KOPT-K1 (cell line): Measurements from ENCODE around the gene ZBTB20.
"Not testable (repeated sequence)": the region's sequence is repeated elsewhere in the genome, so short reads cannot be mapped to it uniquely, and the experiment has no call there.

ENCODE experiments used
- H3K27ac ChIP-seq: fragments of 200-600 bp; sonication (generic); 2 replicates; pipeline ENCODE4 v1.5.1; 2016; ENCODE audit warnings: antibody characterized with exemption, mild to moderate bottlenecking, low read depth, low read length; ENCODE audit not compliant: poor library complexity, severe bottlenecking
- H3K36me3 ChIP-seq: fragments of 200-600 bp; sonication (generic); 2 replicates; pipeline ENCODE4 v1.5.1; 2017; ENCODE audit warnings: antibody characterized with exemption, mild to moderate bottlenecking, low read length, moderate library complexity; ENCODE audit not compliant: insufficient read depth
- H3K9me3 ChIP-seq: fragments of 200-600 bp; sonication (generic); 2 replicates; pipeline ENCODE4 v1.5.1; 2017; ENCODE audit warnings: antibody characterized with exemption, low read length, mild to moderate bottlenecking; ENCODE audit not compliant: insufficient read depth, poor library complexity, severe bottlenecking

The ZBTB20 gene

DNA sequence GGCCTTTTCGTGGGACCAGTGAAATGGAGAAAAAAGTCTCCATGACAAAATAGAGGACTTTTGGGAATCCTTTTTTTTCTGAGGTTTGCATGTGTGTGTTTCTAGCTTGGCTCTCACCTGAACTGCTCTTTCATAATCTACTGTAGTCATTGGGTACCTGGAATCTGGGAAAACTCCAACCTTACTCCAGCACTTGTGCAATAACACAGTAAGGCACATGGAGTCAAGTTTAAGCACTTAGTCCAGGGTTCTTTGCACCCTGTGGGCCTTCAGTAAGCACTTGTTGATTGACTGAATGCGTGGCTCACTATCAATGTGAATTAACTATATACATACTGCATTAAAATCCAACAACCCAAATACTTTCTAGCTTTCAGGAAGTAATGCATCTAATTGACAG is 299.5 kb downstream of the ZBTB20 start:
- H3K27ac ChIP-seq = no peak overlapping the region
- H3K9me3 ChIP-seq = no peaks in the 10 kb centered on the region
- H3K36me3 ChIP-seq = no peaks in the 10 kb centered on the region

DNA sequence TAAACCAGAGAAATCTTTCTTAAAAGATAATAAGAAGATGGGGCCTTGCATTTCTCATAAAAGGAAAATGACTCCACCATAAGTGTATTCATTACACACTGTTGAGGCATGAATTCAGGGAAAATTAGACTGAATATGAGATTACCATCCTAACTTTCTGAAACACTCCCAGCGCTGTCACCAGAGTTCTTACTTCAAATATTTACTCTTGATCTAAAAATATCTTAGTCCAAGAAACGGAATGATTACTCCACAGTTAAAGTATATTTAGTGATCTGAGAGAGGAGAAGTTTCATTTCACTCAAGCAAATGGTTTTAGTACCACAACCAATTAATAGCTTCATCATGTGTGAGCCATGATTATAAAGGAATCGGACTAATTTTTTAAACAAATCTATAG is 300.3 kb downstream of the ZBTB20 start:
- Histone ChIP-seq H3K36me3 (no peaks in the 10 kb centered on the region), H3K27ac (no peak overlapping the region), H3K9me3 (no peaks in the 10 kb centered on the region)

DNA sequence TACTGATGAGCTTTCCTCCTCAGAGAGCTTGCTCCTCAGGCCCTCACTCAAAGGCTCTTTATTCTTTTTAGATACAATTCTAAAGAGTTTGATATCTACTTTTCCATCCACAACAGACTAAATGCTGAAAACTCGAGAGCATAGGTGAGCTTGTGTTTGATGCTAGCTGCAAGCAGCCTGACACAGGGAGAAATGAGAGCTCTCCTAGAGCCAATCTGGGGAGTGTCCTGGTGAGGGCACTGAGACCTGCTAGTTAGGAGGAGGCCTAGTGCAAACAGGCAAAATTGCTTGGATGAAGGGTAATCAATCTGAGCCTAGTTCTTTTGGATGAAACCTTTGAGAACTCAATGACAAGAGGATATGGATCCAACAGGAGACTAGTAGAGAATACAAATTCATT is 300.8 kb downstream of the ZBTB20 start:
- no peaks in the 10 kb centered on the region for H3K9me3 ChIP-seq
- H3K27ac ChIP-seq = no peak overlapping the region
- no peaks in the 10 kb centered on the region for H3K36me3 ChIP-seq

DNA sequence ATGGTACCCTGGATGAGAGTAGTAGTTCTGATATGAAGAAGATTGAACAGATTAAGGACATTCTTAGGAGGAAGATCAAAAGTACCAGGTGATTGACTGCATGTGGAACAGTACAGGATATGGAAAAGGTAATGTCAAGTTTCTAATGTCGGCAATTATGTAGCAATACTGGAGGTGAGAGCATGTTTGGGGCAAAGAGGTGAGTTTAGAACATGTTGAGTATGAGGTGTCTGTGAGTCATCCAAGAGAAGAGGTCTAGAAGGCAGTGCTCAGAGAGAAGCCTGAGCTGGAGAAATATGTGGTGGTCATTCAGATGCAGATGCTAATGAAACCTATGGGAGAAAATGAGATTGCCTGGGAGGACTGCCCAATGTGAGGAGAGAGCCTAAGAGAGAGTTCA is 305.6 kb downstream of the ZBTB20 start:
- Histone ChIP-seq H3K27ac (no peak overlapping the region), H3K9me3 (no peaks in the 10 kb centered on the region), H3K36me3 (no peaks in the 10 kb centered on the region)

DNA sequence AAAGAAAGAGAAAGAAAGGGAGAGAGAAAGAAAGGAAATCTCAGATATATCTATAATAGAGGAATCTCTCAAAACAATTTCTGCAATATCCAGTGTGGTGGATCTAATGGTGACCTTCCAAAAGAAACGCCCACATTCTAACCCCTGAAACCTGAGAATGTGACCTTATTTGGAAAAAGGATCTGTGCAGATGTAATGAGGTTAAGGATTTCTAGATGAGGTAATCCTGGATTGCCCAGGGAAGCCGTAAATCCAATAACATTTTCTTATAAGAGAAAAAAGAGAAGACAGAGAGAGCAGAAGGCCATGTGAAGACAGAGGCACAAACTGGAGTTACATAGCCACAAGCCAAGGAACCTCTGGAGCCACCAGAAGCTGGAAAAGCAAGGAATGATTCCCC is 307.6 kb downstream of the ZBTB20 start:
- no peaks in the 10 kb centered on the region for H3K36me3 ChIP-seq
- H3K27ac ChIP-seq = no peak overlapping the region
- no peaks in the 10 kb centered on the region for H3K9me3 ChIP-seq

DNA sequence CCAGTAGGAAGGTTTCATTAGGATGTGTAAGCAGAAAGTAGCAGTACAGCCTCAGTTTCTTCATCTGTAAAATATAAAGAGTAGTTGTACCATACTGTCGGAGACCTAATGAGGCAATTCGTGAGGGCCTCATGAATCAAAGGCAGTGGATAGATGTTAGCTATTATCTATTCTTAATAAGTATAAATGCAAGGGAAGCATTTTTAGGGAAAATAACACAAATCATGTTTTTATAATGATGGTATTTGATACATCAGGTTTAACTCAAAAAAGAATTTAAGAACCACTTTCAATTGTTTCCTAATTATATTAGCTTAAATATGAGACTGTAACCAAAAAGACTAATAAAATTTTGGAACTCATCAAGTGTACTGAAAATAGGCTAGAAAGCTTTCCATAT is 309.1 kb downstream of the ZBTB20 start:
- Histone ChIP-seq H3K27ac (no peak overlapping the region), H3K9me3 (no peaks in the 10 kb centered on the region), H3K36me3 (no peaks in the 10 kb centered on the region)

DNA sequence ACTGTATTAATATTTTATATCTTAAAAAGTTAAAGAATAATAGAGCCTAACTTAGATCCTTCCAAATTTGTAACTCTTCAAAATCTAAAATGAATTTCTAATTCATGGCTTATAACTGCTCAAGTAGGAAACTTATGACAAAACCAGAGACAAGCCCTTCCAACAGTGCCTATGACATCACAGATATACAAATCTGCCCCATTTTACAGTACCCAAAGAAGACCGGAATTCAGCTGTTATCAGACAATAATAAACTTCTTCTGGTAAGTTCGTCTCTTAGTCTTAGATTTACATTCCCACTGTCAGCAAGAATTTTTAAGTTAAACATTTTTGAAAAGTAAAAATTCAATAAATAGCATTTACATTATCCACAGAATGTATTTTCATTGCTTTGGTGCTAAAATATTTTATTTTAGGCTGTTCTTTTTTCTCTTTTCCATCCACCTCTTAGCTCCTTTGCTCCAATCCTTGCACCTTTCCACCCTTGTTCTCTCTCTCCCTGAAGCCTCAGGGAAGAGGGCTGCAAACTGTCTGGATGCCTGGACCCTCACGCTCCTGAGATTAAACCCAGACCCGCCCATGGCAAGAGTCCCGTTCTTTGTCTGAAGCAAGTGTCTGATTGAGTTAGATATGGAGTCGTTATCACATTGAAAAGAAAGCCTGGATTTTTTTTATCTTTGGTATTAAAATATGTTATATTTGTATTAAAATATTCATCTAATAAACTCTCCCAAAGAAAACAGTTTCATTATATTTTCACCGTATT is 312.7 kb downstream of the ZBTB20 start:
- Histone ChIP-seq H3K27ac (no peak overlapping the region), H3K9me3 (no peaks in the 10 kb centered on the region), H3K36me3 (no peaks in the 10 kb centered on the region)

DNA sequence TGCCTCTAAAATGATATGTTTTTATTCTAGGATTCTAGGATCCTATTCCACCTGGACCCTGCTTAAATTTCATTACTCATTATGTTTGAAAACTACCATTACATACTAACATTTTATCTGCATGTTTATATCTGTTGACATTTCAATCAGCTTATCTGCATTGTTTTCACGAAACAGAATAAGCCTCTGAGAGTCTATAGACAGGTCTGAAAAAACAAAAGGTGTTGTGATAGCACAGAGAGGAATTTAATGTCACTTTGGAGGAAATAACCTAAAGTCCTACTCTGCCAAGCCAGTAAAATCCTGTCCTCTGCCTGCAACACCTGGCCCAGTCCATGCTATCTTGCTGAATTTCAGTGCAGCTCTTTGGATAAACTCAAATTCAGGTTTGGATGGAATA is 315.2 kb downstream of the ZBTB20 start:
- no peak overlapping the region for H3K27ac ChIP-seq
- H3K9me3 ChIP-seq = no peaks in the 10 kb centered on the region
- no peaks in the 10 kb centered on the region for H3K36me3 ChIP-seq

DNA sequence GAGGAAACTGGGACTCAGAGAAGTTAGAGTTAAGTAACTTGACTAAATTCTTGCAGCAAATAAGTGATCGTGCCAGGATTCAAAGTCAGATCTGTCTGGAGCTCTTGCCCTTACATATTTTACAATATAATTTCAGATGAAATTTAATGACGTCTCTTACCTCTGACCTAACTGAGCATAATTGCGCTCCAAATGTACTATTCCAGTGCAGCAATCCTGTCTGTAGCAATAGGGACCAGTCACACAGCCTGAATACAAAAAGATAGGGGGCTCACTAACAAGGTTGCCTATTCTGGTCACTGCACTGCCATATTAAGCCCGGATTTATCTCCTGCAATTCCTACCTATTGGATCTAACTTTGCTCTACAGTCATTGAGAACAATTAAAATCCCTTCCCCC is 316.4 kb downstream of the ZBTB20 start:
- no peak overlapping the region for H3K27ac ChIP-seq
- H3K9me3 ChIP-seq = no peaks in the 10 kb centered on the region

DNA sequence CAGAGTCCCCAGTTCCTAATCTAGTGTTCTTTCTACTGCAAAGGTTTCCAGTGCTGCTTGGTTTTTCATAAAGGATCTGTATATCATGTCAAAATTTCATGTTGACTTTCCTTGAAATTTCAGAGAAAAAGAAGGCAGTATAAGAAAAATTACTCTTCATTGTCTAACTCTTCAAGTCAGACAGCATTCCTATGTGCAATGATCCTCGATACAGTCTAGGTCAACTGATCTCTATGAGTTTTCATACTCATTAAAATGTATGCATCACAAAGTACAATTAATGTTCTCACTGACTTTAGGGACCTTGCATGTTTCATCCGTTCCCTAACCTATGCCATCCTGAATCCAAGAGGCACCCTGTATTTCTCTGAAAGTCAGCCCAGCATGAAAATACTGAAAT is 317.3 kb downstream of the ZBTB20 start:
- no peaks in the 10 kb centered on the region for H3K36me3 ChIP-seq
- H3K9me3 ChIP-seq = no peaks in the 10 kb centered on the region
- no peak overlapping the region for H3K27ac ChIP-seq

More for the DNA sequence above, 316.4 kb downstream of the ZBTB20 start:
- no peaks in the 10 kb centered on the region for H3K36me3 ChIP-seq

DNA sequence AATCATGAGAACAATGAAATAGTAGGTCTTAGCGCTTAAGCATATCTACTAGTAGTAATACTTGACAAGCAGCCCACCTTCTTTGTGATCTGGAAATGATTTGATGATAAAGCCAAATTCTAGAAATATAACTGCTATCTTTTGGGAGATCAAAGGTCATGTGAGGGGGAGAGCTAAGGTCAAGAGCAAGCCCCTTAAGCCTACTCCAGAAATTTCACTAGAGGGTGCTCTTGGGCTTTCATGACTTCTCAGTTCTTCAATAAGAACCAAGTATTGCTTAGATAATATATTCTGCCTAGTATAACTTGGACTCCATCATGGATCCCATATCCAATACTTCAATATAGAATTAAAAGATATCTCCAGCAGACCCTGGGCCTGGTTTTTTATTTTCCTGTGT is 319.6 kb downstream of the ZBTB20 start:
- H3K27ac ChIP-seq = no peak overlapping the region
- no peaks in the 10 kb centered on the region for H3K36me3 ChIP-seq
- H3K9me3 ChIP-seq = no peaks in the 10 kb centered on the region

DNA sequence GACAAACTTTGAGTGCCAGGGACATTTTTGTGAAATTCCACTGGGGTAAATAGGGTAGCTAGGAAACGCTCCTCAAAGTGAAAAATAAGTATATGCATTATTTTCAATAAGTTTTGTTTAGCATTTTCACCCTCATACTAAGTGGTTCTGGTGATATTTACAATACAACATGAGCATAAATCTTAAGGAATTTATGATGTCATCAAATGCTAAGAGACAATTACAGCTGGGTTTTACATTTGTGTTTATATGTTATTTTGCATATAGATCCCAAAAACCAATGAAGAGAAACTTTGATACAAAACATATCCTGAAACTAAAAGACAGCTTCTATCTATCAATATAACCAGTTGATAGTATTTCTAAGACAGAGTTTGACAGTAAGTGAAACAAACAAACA is 323.1 kb downstream of the ZBTB20 start:
- Histone ChIP-seq H3K9me3 (no peaks in the 10 kb centered on the region), H3K36me3 (no peaks in the 10 kb centered on the region), H3K27ac (no peak overlapping the region)

DNA sequence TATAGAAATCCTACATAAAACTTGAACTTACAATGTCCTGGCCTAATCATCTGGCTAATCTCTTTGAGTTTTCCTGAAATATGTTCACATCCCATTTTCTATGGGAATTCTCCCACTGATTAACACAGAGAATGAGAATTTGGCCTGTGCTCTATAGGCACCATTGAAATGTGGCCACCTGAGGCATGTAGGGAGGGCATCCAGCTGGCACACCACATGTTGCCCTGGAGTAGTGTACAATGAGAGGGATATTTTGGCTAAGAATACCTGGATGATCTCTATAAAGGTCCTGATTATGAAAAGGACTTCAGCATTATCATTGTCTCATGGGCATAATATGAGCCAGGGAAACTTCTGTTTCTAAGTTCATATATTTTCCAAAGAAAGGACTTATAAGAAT is 324.0 kb downstream of the ZBTB20 start:
- Histone ChIP-seq H3K9me3 (no peaks in the 10 kb centered on the region), H3K36me3 (no peaks in the 10 kb centered on the region), H3K27ac (no peak overlapping the region)

DNA sequence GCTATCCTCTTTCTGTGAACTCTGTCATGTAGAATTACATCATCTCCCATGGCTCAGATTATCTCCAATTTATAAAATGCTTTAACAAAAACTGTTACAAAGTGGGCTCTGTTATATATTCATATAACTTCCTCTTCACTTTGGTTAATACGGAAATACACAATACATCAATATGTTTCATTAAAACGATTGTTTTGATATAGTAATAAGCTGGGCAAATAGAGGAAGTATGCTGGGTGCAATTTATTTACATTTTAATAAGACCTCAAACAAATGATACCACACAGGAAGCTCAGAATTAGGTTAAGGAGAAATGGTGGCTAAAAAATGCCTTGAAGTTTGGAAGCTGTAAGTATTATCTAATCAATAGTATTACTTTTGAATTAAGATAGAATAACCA is 331.0 kb downstream of the ZBTB20 start:
- Histone ChIP-seq H3K9me3 (no peaks in the 10 kb centered on the region), H3K27ac (no peak overlapping the region), H3K36me3 (no peaks in the 10 kb centered on the region)

DNA sequence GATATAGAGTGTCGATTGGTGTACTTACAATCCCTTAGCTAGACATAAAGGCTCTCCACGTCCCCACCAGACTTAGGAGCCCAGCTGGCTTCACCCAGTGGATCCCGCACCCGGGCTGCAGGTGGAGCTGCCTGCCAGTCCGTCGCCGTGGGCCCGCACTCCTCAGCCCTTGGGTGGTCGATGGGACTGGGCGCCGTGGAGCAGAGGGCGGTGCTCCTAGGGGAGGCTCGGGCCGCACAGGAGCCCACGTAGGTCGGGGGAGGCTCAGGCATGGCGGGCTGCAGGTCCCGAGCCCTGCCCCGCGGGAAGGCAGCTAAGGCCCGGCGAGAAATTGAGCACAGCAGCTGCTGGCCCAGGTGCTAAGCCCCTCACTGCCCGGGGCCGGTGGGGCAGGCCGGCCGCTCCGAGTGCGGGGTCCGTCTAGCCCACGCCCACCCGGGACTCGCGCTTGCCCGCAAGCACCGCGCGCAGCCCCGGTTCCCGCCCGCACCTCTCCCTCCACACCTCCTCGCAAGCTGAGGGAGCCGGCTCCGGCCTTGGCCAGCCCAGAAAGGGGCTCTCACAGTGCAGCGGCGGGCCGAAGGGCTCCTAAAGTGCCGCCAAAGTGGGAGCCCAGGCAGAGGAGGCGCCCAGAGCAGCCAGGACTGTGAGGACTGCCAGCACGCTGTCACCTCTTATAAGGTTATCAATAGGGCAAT is 334.4 kb downstream of the ZBTB20 start:
- not testable (repeated sequence) for H3K27ac ChIP-seq, H3K9me3 ChIP-seq

More for the DNA sequence above, 334.4 kb downstream of the ZBTB20 start:
- H3K36me3 ChIP-seq = not testable (repeated sequence)
